Endothelial cell of umbilical vein (primary cell): ENCODE data around the gene SNRPA. TPM values are rescaled to one million over a fixed set of nuclear protein-coding genes. Genes with fewer than 3 reads are reported as not detected.
"Not testable (repeated sequence)": the region's sequence is repeated elsewhere in the genome, so short reads cannot be mapped to it uniquely, and the experiment has no call there.

Experiments used
- BruUV-seq: library from RNA; stranded (reverse); fragments of 400-500 nt; replicated peaks from 2 replicates; lab custom pipeline; 2021; lab: Mats Ljungman, UMichigan
- CTCF ChIA-PET: fragments of 300-600, 350-600 bp; sonication (Branson Sonifier 250); formaldehyde crosslinking; loops from one replicate; lab custom pipeline; 2021; ENCODE audit warnings: antibody characterized with exemption, inconsistent platforms; lab: Charles Lee
- POLR2A ChIA-PET: fragments of 300-600, 350-600 bp; sonication (Branson Sonifier 250); formaldehyde crosslinking; loops from one replicate; lab custom pipeline; 2021; ENCODE audit warnings: antibody characterized with exemption, inconsistent platforms; lab: Charles Lee
- DNase-seq: peaks from one replicate; pipeline ENCODE4 v3.0.0-alpha.2; 2011; ENCODE audit warnings: low read depth, low spot score
- FAIRE-seq: peaks from 2 replicates; lab custom pipeline; 2011; peaks lifted over from hg19 to GRCh38; lab: Jason Lieb, UNC
- H2AFZ ChIP-seq: 2 replicates; pipeline ENCODE4 v1.6.0; 2012; ENCODE audit warnings: low read depth, low read length, control low read depth, inconsistent platforms
- H3K27ac ChIP-seq: 2 replicates; pipeline ENCODE4 v1.5.1; 2011; ENCODE audit warnings: low read depth, mild to moderate bottlenecking, control low read depth, low read length, moderate library complexity; ENCODE audit not compliant: insufficient read depth
- H3K27me3 ChIP-seq, 2 experiments: 2 replicates each; pipeline versions ENCODE4 v1.6.0 to v1.6.1; 2011; ENCODE audit warnings: low read length in 2 of 2, mixed read lengths in 1 of 2; ENCODE audit not compliant: control insufficient read depth in 2 of 2, insufficient read depth in 2 of 2
- H3K36me3 ChIP-seq, 2 experiments: 2 replicates in 1 of 2; 3 replicates in 1 of 2; pipeline ENCODE4 v1.5.1; 2011; ENCODE audit warnings: low read length in 2 of 2, mild to moderate bottlenecking in 1 of 2, moderate library complexity in 1 of 2; ENCODE audit not compliant: control insufficient read depth in 2 of 2, insufficient read depth in 2 of 2; ENCODE audit errors: extremely low read depth in 1 of 2
- H3K4me1 ChIP-seq: 3 replicates; pipeline ENCODE4 v1.5.1; 2011; ENCODE audit warnings: mild to moderate bottlenecking, low read length; ENCODE audit not compliant: control insufficient read depth, insufficient read depth; ENCODE audit errors: extremely low read depth
- H3K4me2 ChIP-seq: 2 replicates; pipeline ENCODE4 v1.6.1; 2011; ENCODE audit warnings: low read length, control low read depth, mixed read lengths; ENCODE audit not compliant: insufficient read depth
- H3K4me3 ChIP-seq, 3 experiments: fragments of 200-600 bp in 1 of 3; sonication (generic), shearing (Covaris generic) in 1 of 3; replicated peaks in 1 of 3; 2 replicates each; pipeline ENCODE4 v1.5.1; 2011 to 2016; ENCODE audit warnings: control low read depth in 3 of 3, low read length in 3 of 3, mild to moderate bottlenecking in 2 of 3, inconsistent platforms in 1 of 3, low read depth in 1 of 3, moderate library complexity in 1 of 3; ENCODE audit not compliant: insufficient read depth in 1 of 3
- H3K79me2 ChIP-seq: 2 replicates; pipeline ENCODE4 v1.6.0; 2012; ENCODE audit warnings: low read length, inconsistent platforms; ENCODE audit not compliant: control insufficient read depth, insufficient read depth
- H3K9ac ChIP-seq: replicated peaks from 2 replicates; pipeline ENCODE3; 2011; ENCODE audit warnings: low read length, control low read depth; ENCODE audit not compliant: insufficient read depth; ENCODE audit errors: extremely low read depth
- H3K9me1 ChIP-seq: replicated peaks from 3 replicates; pipeline ENCODE4 v1.6.0; 2011; ENCODE audit warnings: mild to moderate bottlenecking, low read length; ENCODE audit not compliant: control insufficient read depth, insufficient read depth; ENCODE audit errors: extremely low read depth
- H3K9me3 ChIP-seq: replicated peaks from 2 replicates; pipeline ENCODE4 v1.5.1; 2012; ENCODE audit warnings: low read length, inconsistent platforms; ENCODE audit not compliant: control insufficient read depth, insufficient read depth
- H4K20me1 ChIP-seq: replicated peaks from 2 replicates; pipeline ENCODE3; 2011; ENCODE audit warnings: mild to moderate bottlenecking, low read length; ENCODE audit not compliant: control insufficient read depth, insufficient read depth; ENCODE audit errors: extremely low read depth
- POLR2A ChIP-seq: IDR thresholded peaks from 2 replicates; pipeline ENCODE4 v1.6.1; 2012; ENCODE audit warnings: low read depth, mild to moderate bottlenecking, control low read depth, low read length
- POLR2AphosphoS5 ChIP-seq: IDR thresholded peaks from 2 replicates; pipeline ENCODE4 v1.6.1; 2012; ENCODE audit warnings: low read depth, mild to moderate bottlenecking, control low read depth, low read length, moderate library complexity; ENCODE audit not compliant: insufficient read depth
- dilution Hi-C: fragments of 300-500 bp; cut with MboI; formaldehyde crosslinking; loops from one replicate; pipeline ENCODE4 v1.15.0; 2019; ENCODE audit warnings: low sequenced_read_pairs; ENCODE audit not compliant: extremely low pct_ligation_motif_present
- intact Hi-C: fragments of 100-400 bp; cut with micrococcal nuclease; formaldehyde crosslinking; loops from one replicate; pipeline ENCODE4 v1.10.0; 2022
- polyA plus RNA-seq, 4 experiments: library from polyadenylated mRNA; depleted of rRNA in 3 of 4; stranded (reverse) in 3 of 4; unstranded in 1 of 4; fragments of >200 nt; gene quantifications; 2 replicates each; pipeline versions ENCODE4 v1.2.1 to v1.2.3, GENCODE V29; 2011 to 2012; ENCODE audit warnings: missing spikeins in 1 of 4
- total RNA-seq: library from RNA; stranded (reverse); gene quantifications from 2 replicates; pipeline ENCODE4 v1.2.3, GENCODE V29; 2021

SNRPA gene
- total and polyA plus RNA-seq, 2 donors (not counting 3 experiments of a cell fraction or from before 2014, with no cell fraction given): 84.6 to 131 TPM

DNA sequence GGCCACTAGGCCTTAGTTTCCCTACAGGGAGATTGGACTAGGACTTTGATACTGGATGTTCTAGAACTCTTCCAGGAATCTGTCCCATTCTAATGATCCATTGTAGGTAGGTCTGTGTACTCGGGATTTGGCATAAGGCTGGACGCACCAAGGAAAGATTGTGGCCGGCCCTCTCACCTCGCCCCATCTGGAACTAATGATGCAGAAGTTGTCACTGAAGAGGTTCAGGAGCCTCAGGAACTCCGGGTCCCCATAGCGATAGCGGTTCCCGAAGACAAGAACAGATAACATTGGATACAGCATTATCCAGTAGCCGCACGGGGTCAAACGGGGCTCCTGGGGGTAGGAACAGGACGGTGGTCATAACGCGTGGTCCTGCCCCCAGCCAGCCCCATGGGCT, 59.2 kb downstream of the SNRPA start:
- FAIRE-seq (no peak), DNase-seq (no peak)
- H3K27ac ChIP-seq: no peak overlapping the region
- peaks cover 3 to 8% of the 10 kb centered on the region in 2 experiments for H3K27me3 ChIP-seq
- H3K9ac ChIP-seq: no peak overlapping the region
- H3K4me3 ChIP-seq: no peak overlapping the region
- peaks cover 29% of the 10 kb centered on the region for H3K4me1 ChIP-seq
- intact Hi-C loops: no loop called here
- ChIA-PET POLR2A (no interaction called here), CTCF (no interaction called here)
- H3K9me3 ChIP-seq: no peaks in the 10 kb centered on the region
- dilution Hi-C loops: no loop called here
- H3K36me3 ChIP-seq: peaks cover 9 to 25% of the 10 kb centered on the region in 2 experiments
- peaks cover 30% of the 10 kb centered on the region for H3K79me2 ChIP-seq
- H3K9me1 ChIP-seq: no peaks in the 10 kb centered on the region
- no peak for TF ChIP-seq POLR2A
- H4K20me1 ChIP-seq: no peaks in the 10 kb centered on the region
- H2AFZ ChIP-seq: no peak overlapping the region
- no TSS peak for BruUV-seq
- H3K4me2 ChIP-seq: no peak overlapping the region

DNA sequence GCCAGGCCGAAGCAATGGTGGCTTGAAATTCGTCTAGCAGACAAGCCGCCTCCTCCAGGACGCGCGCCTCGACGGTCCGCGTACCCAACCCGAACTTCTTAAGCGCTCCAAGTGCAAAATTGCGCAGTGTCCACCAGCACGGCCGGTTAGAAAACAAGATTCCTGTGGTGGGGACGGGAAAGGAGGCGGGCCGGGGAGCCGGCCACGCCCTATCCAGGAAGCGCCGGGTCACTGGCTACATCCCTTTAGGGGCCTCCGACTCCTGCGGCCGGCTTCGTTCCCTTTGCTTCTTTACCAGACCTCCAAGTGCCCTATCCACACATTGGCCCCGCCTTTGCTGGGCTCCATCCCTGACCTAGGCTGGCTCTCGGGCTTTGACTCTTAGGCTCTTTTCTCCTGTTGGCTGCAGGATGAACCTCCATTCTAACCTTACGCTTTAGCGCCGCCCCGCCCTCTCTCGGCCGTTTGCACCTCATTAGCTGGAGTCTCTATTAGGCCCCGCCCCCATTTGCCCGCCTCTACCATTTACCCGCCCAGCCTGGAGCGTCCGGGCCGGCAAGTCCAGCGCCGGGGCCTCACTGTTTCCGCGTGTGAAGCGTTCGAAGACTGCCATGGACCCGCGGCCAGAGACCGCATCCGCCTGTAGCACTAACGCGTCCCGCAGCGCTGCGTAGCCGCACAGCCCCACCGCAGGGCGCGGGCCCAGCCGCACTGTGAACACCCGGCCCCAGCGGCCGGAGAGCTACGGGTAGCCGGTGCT, 59.8 kb downstream of the SNRPA start:
- peak overlapping the region; percentile 39 for H3K4me2 ChIP-seq
- dilution Hi-C loops, H3K27me3 ChIP-seq, H3K27ac ChIP-seq, H3K9me1 ChIP-seq, intact Hi-C loops, BruUV-seq, H3K9ac ChIP-seq, H4K20me1 ChIP-seq, H3K9me3 ChIP-seq: not testable (repeated sequence)
- peak overlapping the region; percentile 42 for H2AFZ ChIP-seq
- ChIA-PET CTCF (interaction anchor here (0.7 to 2.1 kb wide), 3 partner anchors 8 to 148 kb away, joined by 3 to 5 read pairs (median 4); partner anchors contain the start of gene EGLN2), POLR2A (interaction anchor here (0.7 kb wide), 1 partner anchor 33 kb away, joined by 3 read pairs; the partner anchor contains the start of gene RAB4B)
- peak; percentile 40 for TF ChIP-seq POLR2A
- peak; percentile 34 for TF ChIP-seq POLR2AphosphoS5
- H3K36me3 ChIP-seq: peaks cover 9 to 23% of the 10 kb centered on the region in 2 experiments
- FAIRE-seq (peak; percentile 100), DNase-seq (peak; percentile 79)
- H3K4me1 ChIP-seq: peaks cover 23% of the 10 kb centered on the region
- H3K4me3 ChIP-seq: peak overlapping the region; percentile 15 to 29 (median 24)
- H3K79me2 ChIP-seq: peaks cover 23% of the 10 kb centered on the region
